Loucy (cell line): Measurements from ENCODE around the gene C1QTNF8.

Source experiments
- H2AFZ ChIP-seq: fragments of 200-600 bp; sonication (generic); 2 replicates; pipeline ENCODE4 v1.6.0; 2016; ENCODE audit warnings: antibody characterized with exemption, mild to moderate bottlenecking, low read length, moderate library complexity
- H3F3A ChIP-seq: fragments of 200-600 bp; 2 replicates; pipeline ENCODE4 v1.6.0; 2016; ENCODE audit warnings: antibody characterized with exemption, low read depth, mild to moderate bottlenecking
- H3K27me3 ChIP-seq: fragments of 200-600 bp; sonication (generic); 2 replicates; pipeline ENCODE4 v1.6.1; 2014; ENCODE audit warnings: low read length, mild to moderate bottlenecking; ENCODE audit not compliant: insufficient read depth, poor library complexity, severe bottlenecking
- H3K36me3 ChIP-seq: fragments of 200-600 bp; sonication (generic); 2 replicates; pipeline ENCODE4 v1.6.1; 2016; ENCODE audit warnings: low read length; ENCODE audit not compliant: insufficient read depth
- H3K4me1 ChIP-seq: fragments of 200-600 bp; sonication (generic); 2 replicates; pipeline ENCODE4 v1.5.1; 2014; ENCODE audit warnings: low read length, mild to moderate bottlenecking; ENCODE audit not compliant: insufficient read depth, poor library complexity, severe bottlenecking
- H3K4me2 ChIP-seq: fragments of 200-600 bp; sonication (generic); 2 replicates; pipeline ENCODE4 v1.6.0; 2014; ENCODE audit warnings: antibody characterized with exemption, low read length, low read depth, mild to moderate bottlenecking; ENCODE audit not compliant: poor library complexity, severe bottlenecking
- H3K4me3 ChIP-seq: fragments of 200-600 bp; sonication (generic); 2 replicates; pipeline ENCODE4 v1.5.1; 2014; ENCODE audit warnings: low read length, mild to moderate bottlenecking, mixed read lengths; ENCODE audit not compliant: poor library complexity, severe bottlenecking
- H3K79me2 ChIP-seq: fragments of 200-600 bp; sonication (generic); 2 replicates; pipeline ENCODE4 v1.6.1; 2014; ENCODE audit warnings: low read length; ENCODE audit not compliant: insufficient read depth
- H3K9ac ChIP-seq: fragments of 200-600 bp; sonication (generic); 2 replicates; pipeline ENCODE4 v1.6.0; 2014; ENCODE audit warnings: mild to moderate bottlenecking, low read depth, low read length, moderate library complexity; ENCODE audit not compliant: poor library complexity, severe bottlenecking
- H3K9me2 ChIP-seq: fragments of 200-600 bp; sonication (generic); replicated peaks from 2 replicates; pipeline ENCODE4 v1.6.1; 2016; ENCODE audit warnings: low read depth, low read length, mixed read lengths
- H3K9me3 ChIP-seq: fragments of 200-600 bp; sonication (generic); 2 replicates; pipeline ENCODE4 v1.6.1; 2014; ENCODE audit warnings: mild to moderate bottlenecking, antibody characterized with exemption, low read length, low read depth; ENCODE audit not compliant: insufficient read depth
- H4K20me1 ChIP-seq: fragments of 200-600 bp; sonication (generic); 2 replicates; pipeline ENCODE4 v1.6.0; 2014; ENCODE audit warnings: antibody characterized with exemption, low read length, mild to moderate bottlenecking; ENCODE audit not compliant: insufficient read depth, poor library complexity, severe bottlenecking
- CTCF ChIP-seq: fragments of 200-600 bp; sonication (generic); conservative IDR thresholded peaks from 2 replicates; pipeline ENCODE4 v1.5.1; 2014; ENCODE audit warnings: mild to moderate bottlenecking, antibody characterized with exemption, low read length
- EZH2phosphoT487 ChIP-seq: fragments of 200-600 bp; IDR thresholded peaks from 2 replicates; pipeline ENCODE4 v1.6.1; 2018; ENCODE audit warnings: antibody characterized with exemption, mild to moderate bottlenecking, moderate library complexity, borderline replicate concordance

C1QTNF8 gene

GRCh38 chr16:1080801-1081733 is 15.0 kb downstream of the C1QTNF8 start:
- H4K20me1 ChIP-seq: no peaks in the 10 kb centered on the region
- H3K9me3 ChIP-seq: no peaks in the 10 kb centered on the region
- no peaks in the 10 kb centered on the region for H3K4me1 ChIP-seq
- H3K4me3 ChIP-seq: no peak overlapping the region
- no peak overlapping the region for H2AFZ ChIP-seq
- H3K4me2 ChIP-seq: no peak overlapping the region
- no peaks in the 10 kb centered on the region for H3K79me2 ChIP-seq
- no peak for TF ChIP-seq CTCF
- TF ChIP-seq EZH2phosphoT487: no peak
- H3F3A ChIP-seq: no peaks in the 10 kb centered on the region
- no peaks in the 10 kb centered on the region for H3K27me3 ChIP-seq
- H3K9ac ChIP-seq: no peak overlapping the region
- H3K9me2 ChIP-seq: no peaks in the 10 kb centered on the region
- no peaks in the 10 kb centered on the region for H3K36me3 ChIP-seq

- no peak for TF ChIP-seq EZH2phosphoT487
- TF ChIP-seq CTCF: no peak
- Histone ChIP-seq H3K79me2 (no peaks in the 10 kb centered on the region), H3K4me3 (no peak overlapping the region), H3F3A (no peaks in the 10 kb centered on the region), H3K9me3 (no peaks in the 10 kb centered on the region), H2AFZ (no peak overlapping the region), H3K9ac (no peak overlapping the region), H3K36me3 (no peaks in the 10 kb centered on the region), H3K4me1 (no peaks in the 10 kb centered on the region), H3K4me2 (no peak overlapping the region), H4K20me1 (no peaks in the 10 kb centered on the region), H3K9me2 (no peaks in the 10 kb centered on the region), H3K27me3 (no peaks in the 10 kb centered on the region)
Observed at GRCh38 chr16:1079786-1080525, 16.1 kb downstream of the C1QTNF8 start.

- H3K27me3 ChIP-seq: no peaks in the 10 kb centered on the region
- H3F3A ChIP-seq: no peaks in the 10 kb centered on the region
- H3K79me2 ChIP-seq: no peaks in the 10 kb centered on the region
Observed at GRCh38 chr16:1079341-1079740, 16.7 kb downstream of the C1QTNF8 start.

More at GRCh38 chr16:1079341-1079740, 16.7 kb downstream of the C1QTNF8 start:
- no peaks in the 10 kb centered on the region for H3K9me3 ChIP-seq
- H3K4me3 ChIP-seq: no peak overlapping the region
- H3K9ac ChIP-seq: no peak overlapping the region
- H3K9me2 ChIP-seq: no peaks in the 10 kb centered on the region
- H4K20me1 ChIP-seq: no peaks in the 10 kb centered on the region
- no peaks in the 10 kb centered on the region for H3K4me1 ChIP-seq
- H3K4me2 ChIP-seq: no peak overlapping the region
- TF ChIP-seq EZH2phosphoT487 (no peak), CTCF (no peak)
- no peak overlapping the region for H2AFZ ChIP-seq
- H3K36me3 ChIP-seq: no peaks in the 10 kb centered on the region
